IPS DF 6.9 (cell line): ENCODE measurements around the gene GADD45A.
"Not testable (repeated sequence)": the region's sequence is repeated elsewhere in the genome, so short reads cannot be mapped to it uniquely, and the experiment has no call there.

Source experiments
- DNase-seq: peaks from one replicate; pipeline ENCODE4 v3.0.0-alpha.2; 2013; ENCODE audit warnings: low read depth, low spot score
- H3K27ac ChIP-seq: one replicate; pipeline ENCODE4 v1.5.1; 2013; ENCODE audit warnings: low read length, control low read depth
- H3K27me3 ChIP-seq: 2 replicates; pipeline ENCODE4 v1.6.1; 2013; ENCODE audit warnings: mild to moderate bottlenecking, low read length; ENCODE audit not compliant: control insufficient read depth, insufficient read depth
- H3K36me3 ChIP-seq: 2 replicates; pipeline ENCODE4 v1.6.1; 2013; ENCODE audit warnings: low read length; ENCODE audit not compliant: control insufficient read depth, insufficient read depth
- H3K4me1 ChIP-seq: 2 replicates; pipeline ENCODE4 v1.6.1; 2013; ENCODE audit warnings: low read length; ENCODE audit not compliant: control insufficient read depth, insufficient read depth
- H3K4me3 ChIP-seq: 2 replicates; pipeline ENCODE4 v1.5.1; 2013; ENCODE audit warnings: mild to moderate bottlenecking, low read length
- H3K9me3 ChIP-seq: 2 replicates; pipeline ENCODE4 v1.6.1; 2013; ENCODE audit warnings: low read length, inconsistent platforms; ENCODE audit not compliant: control insufficient read depth, insufficient read depth
- WGBS: extraction: QIAGEN DNeasy Blood & Tissue Kit; methylation state at CpG from one replicate; pipeline ENCODE4 v1.1.7; 2013; ENCODE audit warnings: mixed read lengths, missing lambda C conversion rate; ENCODE audit not compliant: insufficient read length, insufficient coverage; 5-methylcytosine and 5-hydroxymethylcytosine counted together

The GADD45A gene

DNA sequence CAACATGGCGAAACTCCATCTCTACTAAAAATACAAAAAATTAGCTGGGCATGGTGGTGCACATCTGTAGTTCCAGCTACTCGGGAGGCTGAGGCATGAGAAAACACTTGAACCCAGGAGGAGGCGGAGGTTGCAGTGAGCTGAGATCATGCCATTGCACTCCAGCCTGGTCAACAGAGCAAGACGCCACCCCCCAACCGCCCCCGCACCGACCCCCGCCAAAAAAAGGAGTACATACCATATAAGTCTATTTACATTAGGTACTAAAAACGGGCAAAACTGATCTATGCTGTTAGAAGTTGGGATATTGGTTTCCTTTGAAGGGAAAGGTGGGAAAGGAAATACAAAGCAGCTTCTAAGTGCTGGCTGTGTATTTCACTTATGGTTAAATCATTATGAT, 45.3 kb downstream of the GADD45A start:
- not testable (repeated sequence) for DNase-seq, H3K27ac ChIP-seq, H3K27me3 ChIP-seq, H3K9me3 ChIP-seq, H3K4me3 ChIP-seq, H3K4me1 ChIP-seq, H3K36me3 ChIP-seq
- no CpG with 5 or more reads among the region's 9 CpGs for WGBS

DNA sequence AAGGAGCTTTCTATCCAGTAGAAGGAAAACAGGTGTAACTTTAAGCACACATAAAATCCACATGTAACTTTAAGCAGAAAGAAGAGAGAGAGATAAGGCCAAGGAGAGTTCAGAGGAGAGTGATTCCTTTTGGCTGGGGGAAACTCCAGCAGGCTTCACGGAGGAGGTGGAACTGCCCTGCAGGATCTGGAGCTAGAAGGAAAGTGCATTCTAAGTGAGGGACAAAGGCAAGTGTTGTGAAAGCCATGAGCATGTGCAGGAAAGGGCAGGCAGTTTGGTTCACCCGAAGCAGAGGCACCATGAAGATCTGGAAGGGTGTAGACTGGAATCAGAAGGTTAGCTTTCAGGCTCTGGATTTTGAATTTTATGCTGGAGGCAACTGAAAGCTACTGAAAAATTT, 46.3 kb downstream of the GADD45A start:
- WGBS, result no CpG with 5 or more reads among the region's 2 CpGs
- Histone ChIP-seq H3K9me3 (no peaks in the 10 kb centered on the region), H3K27me3 (no peaks in the 10 kb centered on the region), H3K36me3 (no peaks in the 10 kb centered on the region), H3K4me1 (peaks cover 6% of the 10 kb centered on the region), H3K4me3 (no peak overlapping the region), H3K27ac (no peak overlapping the region)
- DNase-seq, result no peak

DNA sequence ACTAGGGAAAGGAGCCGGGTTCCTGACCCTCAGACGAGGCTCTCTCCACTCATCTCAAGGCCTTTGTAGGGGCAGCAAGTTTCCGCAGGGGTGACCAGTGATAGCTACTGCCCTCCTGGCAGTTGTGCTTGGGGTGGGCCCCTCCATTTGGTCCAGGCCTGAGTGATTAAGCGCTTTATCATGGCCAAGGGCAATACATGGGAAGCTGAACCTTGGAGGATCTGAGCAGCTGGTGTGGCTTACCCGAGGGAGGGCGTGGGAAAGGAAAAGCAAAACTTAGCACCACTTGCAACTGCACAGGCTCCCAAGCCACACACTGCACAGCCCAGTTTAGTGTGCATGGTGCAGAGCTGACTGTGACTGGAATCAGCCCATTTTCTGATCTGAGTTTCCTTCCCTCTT, 47.8 kb downstream of the GADD45A start:
- Histone ChIP-seq H3K27me3 (no peaks in the 10 kb centered on the region), H3K36me3 (no peaks in the 10 kb centered on the region), H3K27ac (no peak overlapping the region), H3K4me1 (peaks cover 6% of the 10 kb centered on the region), H3K4me3 (no peak overlapping the region), H3K9me3 (no peaks in the 10 kb centered on the region)
- WGBS, result no CpG with 5 or more reads among the region's 6 CpGs
- no peak for DNase-seq

DNA sequence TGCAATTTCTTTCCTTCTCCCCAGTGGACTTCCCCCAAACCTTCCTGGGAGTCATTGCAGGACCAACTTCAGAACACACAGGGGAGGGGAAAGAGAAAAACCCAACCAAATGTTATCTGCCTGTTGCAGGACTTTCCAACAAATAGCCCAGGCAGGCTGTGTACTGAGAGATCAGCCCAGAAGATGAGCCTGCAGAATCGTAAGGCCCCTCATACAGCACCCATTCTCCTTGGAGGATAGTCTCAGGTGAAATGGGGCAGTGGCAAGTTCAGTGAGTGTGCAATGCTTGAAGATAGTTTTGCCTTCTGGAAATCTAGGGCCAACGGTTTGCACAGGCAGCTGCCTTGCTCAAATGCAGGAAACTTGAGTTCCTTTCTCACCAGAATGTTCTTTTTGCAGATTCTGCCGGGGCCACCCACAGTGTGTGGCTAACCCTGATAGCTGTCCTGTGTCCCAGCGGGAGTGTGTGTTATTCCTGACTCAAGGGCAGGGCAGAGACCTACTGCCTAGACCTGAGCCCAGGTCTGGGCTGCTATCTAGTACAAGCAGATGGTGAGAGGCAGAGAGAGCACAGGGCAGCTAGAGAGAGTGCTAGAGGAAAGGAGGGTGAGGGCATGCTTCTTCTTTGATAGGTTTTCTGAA, 48.8 kb downstream of the GADD45A start:
- Histone ChIP-seq H3K9me3 (no peaks in the 10 kb centered on the region), H3K27ac (no peak overlapping the region), H3K4me1 (peaks cover 6% of the 10 kb centered on the region), H3K36me3 (no peaks in the 10 kb centered on the region), H3K27me3 (no peaks in the 10 kb centered on the region), H3K4me3 (no peak overlapping the region)
- no peak for DNase-seq
- no CpG with 5 or more reads among the region's 4 CpGs for WGBS

DNA sequence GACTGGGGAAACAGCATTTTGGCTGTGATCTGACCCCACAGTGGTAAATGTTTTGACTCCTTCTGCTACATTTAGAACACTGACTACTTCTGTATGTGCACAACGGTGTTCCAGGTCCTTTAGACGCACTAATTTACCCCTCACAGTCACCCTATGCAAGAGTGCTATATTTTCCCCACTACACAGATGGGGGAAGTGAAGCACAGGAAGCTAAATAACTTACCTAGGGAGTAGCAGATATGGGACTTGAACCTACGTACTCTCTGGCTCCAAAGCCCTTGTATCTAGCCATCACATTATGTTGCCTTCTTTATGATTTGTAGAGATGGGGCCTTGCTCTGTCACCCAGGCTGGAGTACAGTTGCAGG, 49.3 kb downstream of the GADD45A start:
- H3K4me1 ChIP-seq, result peaks cover 6% of the 10 kb centered on the region
- H3K27me3 ChIP-seq, result no peaks in the 10 kb centered on the region
- H3K4me3 ChIP-seq, result no peak overlapping the region
- WGBS, result no CpG with 5 or more reads among the region's 3 CpGs
- no peak overlapping the region for H3K27ac ChIP-seq
- H3K9me3 ChIP-seq, result no peaks in the 10 kb centered on the region
- no peak for DNase-seq
- no peaks in the 10 kb centered on the region for H3K36me3 ChIP-seq

DNA sequence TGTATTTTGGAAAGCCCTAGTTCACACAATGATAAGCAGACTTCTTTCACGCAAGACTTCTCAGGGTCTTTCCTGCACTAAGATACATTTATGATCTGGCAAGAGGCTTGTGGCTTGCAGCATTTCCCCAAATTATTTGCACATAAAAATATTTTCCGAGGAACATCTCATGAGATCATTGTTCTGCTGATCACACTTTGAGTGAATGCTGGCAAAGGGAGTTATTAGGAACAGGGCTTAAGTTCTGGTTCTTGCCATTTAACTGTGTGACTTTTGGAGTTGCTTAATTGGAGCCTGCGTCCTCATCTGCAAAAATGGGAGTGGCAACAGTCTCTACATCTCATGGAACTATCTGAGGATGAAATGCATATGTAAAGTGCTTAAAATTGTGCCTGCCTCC, 50.2 kb downstream of the GADD45A start:
- no peaks in the 10 kb centered on the region for H3K36me3 ChIP-seq
- peaks cover 6% of the 10 kb centered on the region for H3K4me1 ChIP-seq
- H3K4me3 ChIP-seq, result no peak overlapping the region
- H3K9me3 ChIP-seq, result no peaks in the 10 kb centered on the region
- H3K27me3 ChIP-seq, result no peaks in the 10 kb centered on the region
- H3K27ac ChIP-seq, result no peak overlapping the region
- no peak for DNase-seq
- WGBS, result no CpG with 5 or more reads among the region's 3 CpGs

DNA sequence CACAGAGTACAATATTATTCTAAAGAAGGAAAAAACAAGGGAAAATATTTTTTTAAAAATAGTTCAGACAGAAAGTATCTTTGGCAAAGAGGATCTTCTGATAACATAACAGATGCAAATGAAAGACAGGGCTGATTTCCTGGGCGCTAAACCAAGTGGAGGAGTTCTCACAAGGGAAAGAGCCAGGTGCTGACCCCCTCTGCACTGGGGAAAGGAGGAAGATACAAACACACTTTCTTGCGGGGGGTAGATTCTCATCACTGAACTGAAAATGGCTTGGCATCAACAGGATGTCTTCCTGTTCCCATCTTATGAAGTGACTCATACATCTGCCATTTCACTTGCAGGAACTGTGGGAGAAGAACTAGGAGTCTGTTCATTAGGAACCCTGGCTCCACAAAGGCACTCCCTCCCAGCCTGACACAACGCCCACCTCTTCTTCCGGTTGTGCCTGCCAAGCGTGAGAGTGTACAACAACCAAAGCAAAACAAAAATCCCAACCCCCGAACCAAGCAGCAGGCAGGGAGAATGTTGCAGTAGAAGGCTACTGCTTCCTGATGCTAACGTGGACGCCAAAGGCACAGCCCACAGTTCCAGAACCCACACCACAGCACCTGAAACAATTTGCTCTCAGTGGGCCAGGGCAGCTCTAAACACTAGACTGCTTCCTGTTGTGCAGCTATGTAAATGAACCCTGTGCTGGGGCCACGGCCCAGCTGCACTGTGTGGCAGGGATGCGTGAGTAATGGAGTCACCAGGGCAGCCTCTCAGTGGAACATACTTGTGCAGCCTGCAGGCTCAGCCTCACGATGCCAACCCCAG, 51.0 kb downstream of the GADD45A start:
- Histone ChIP-seq H3K27me3 (no peaks in the 10 kb centered on the region), H3K36me3 (no peaks in the 10 kb centered on the region), H3K4me1 (peaks cover 6% of the 10 kb centered on the region), H3K27ac (no peak overlapping the region), H3K4me3 (no peak overlapping the region), H3K9me3 (no peaks in the 10 kb centered on the region)
- no peak for DNase-seq
- WGBS, result no CpG with 5 or more reads among the region's 11 CpGs

DNA sequence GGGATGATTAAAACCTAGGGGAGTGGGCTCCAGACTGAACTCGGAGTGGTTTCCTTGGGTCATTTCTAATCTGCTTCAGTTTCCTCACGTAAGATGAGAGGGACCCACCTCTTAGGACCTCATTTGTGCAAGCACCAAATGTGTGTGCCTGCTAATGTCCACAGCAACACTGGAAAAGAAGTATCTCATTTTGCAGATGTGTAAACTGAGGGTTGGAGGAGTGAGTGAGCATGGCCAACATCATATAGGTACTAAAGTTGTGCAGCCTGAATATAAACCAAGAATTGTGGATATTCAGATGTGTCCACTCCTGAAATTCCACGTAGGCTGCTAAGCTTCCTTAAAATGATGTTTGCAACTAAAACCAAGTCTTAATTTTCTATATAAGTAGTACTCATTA, 51.7 kb downstream of the GADD45A start:
- H3K27ac ChIP-seq, result no peak overlapping the region
- DNase-seq, result no peak
- peaks cover 6% of the 10 kb centered on the region for H3K4me1 ChIP-seq
- no peak overlapping the region for H3K4me3 ChIP-seq
- no peaks in the 10 kb centered on the region for H3K36me3 ChIP-seq
- no peaks in the 10 kb centered on the region for H3K9me3 ChIP-seq
- WGBS, result no CpG with 5 or more reads among the region's 3 CpGs
- no peaks in the 10 kb centered on the region for H3K27me3 ChIP-seq

DNA sequence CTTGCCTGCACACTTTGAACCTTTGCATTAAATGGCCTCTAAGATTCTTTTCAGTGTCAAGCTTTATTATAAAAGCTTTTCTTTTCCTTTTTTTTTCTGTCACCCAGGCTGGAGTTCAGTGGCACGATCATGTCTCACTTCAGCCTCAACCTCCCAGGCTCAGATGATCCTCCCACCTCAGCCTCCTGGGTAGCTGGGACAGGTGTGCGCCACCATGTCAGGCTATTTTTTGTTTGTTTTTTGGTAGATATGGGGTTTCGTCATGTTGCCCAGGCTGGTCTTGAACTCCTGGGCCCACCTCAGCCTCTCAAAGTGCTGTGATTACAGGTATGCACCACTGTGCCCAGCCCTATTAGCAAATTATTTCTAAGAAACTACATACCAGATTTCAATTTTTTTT, 52.9 kb downstream of the GADD45A start:
- DNase-seq, result no peak
- H3K27ac ChIP-seq, result no peak overlapping the region
- WGBS, result no CpG with 5 or more reads among the region's 3 CpGs
- no peak overlapping the region for H3K4me3 ChIP-seq
- no peaks in the 10 kb centered on the region for H3K27me3 ChIP-seq
- H3K36me3 ChIP-seq, result no peaks in the 10 kb centered on the region
- no peaks in the 10 kb centered on the region for H3K9me3 ChIP-seq
- peaks cover 6% of the 10 kb centered on the region for H3K4me1 ChIP-seq
